ENCODE data around the gene ZNF195. TPM values are rescaled to one million over a fixed set of nuclear protein-coding genes. Genes with fewer than 3 reads are reported as not detected.
"Not testable (repeated sequence)": the region's sequence is repeated elsewhere in the genome, so short reads cannot be mapped to it uniquely, and the experiment has no call there.

The ZNF195 gene
- total RNA-seq, 1 experiment from 2014 or later: 13.4 TPM

GRCh38 chr11:3393450-3393849, 14.5 kb upstream of the ZNF195 start:
- H3K4me2 ChIP-seq; H3K79me2 ChIP-seq (ENCODE audit: low read depth); H3K9me2 ChIP-seq (ENCODE audit: insufficient read depth); CTCF ChIA-PET; H3K9me3 ChIP-seq (ENCODE audit: insufficient read depth, low read depth); POLR2A ChIA-PET (ENCODE audit: unreplicated experiment); intact Hi-C loops (cut with micrococcal nuclease; ENCODE audit: unreplicated experiment); H3K4me3 ChIP-seq; H4K20me1 ChIP-seq (ENCODE audit: insufficient read depth); H3K27ac ChIP-seq; H3K36me3 ChIP-seq (ENCODE audit: low read depth); H2AFZ ChIP-seq; H3K4me1 ChIP-seq (replicated peaks; ENCODE audit: insufficient read depth); H3F3A ChIP-seq (ENCODE audit: insufficient read depth, low read depth); DNase-seq; BruUV-seq (replicated peaks): not testable (repeated sequence)
- peaks cover 42% of the 10 kb centered on the region for H3K27me3 ChIP-seq (ENCODE audit: insufficient read depth, low read depth)

GRCh38 chr11:3382613-3383285, 3.8 kb upstream of the ZNF195 start:
- H3K79me2 ChIP-seq (ENCODE audit: low read depth): peaks cover 7% of the 10 kb centered on the region
- no peak for TF ChIP-seq EZH2 (IDR thresholded peaks at IDR 0.05; ENCODE audit: low read depth)
- no peak for TF ChIP-seq CTCF (conservative IDR thresholded peaks at IDR 0.05)
- ChIA-PET CTCF (no interaction called here), POLR2A (ENCODE audit: unreplicated experiment) (no interaction called here)
- H2AFZ ChIP-seq: no peak overlapping the region
- peaks cover under 1% of the 10 kb centered on the region; the same call in 1 of the 2 replicates for H3K9me3 ChIP-seq (ENCODE audit: insufficient read depth, low read depth)
- no peaks in the 10 kb centered on the region for H3K4me1 ChIP-seq (replicated peaks; ENCODE audit: insufficient read depth)
- no peaks in the 10 kb centered on the region for H4K20me1 ChIP-seq (ENCODE audit: insufficient read depth)
- intact Hi-C loops (cut with micrococcal nuclease; ENCODE audit: unreplicated experiment): no loop called here
- H3K36me3 ChIP-seq (ENCODE audit: low read depth): no peaks in the 10 kb centered on the region
- peaks cover 6% of the 10 kb centered on the region; the same call in 1 of the 2 replicates for H3K27me3 ChIP-seq (ENCODE audit: insufficient read depth, low read depth)
- no peaks in the 10 kb centered on the region for H3K9me2 ChIP-seq (ENCODE audit: insufficient read depth)
- H3K27ac ChIP-seq: no peak overlapping the region
- H3F3A ChIP-seq (ENCODE audit: insufficient read depth, low read depth): no peaks in the 10 kb centered on the region
- H3K4me2 ChIP-seq: no peak overlapping the region
- H3K4me3 ChIP-seq: no peak overlapping the region
- no TSS peak for BruUV-seq (replicated peaks)
- no peak for DNase-seq

- CTCF ChIA-PET: no interaction called here
- peaks cover 2% of the 10 kb centered on the region; the same call in 1 of the 2 replicates for H3K9me3 ChIP-seq (ENCODE audit: insufficient read depth, low read depth)
- no peak for DNase-seq
- intact Hi-C loops (cut with micrococcal nuclease; ENCODE audit: unreplicated experiment): no loop called here
- POLR2A ChIA-PET (ENCODE audit: unreplicated experiment): no interaction called here
- no peaks in the 10 kb centered on the region for H3F3A ChIP-seq (ENCODE audit: insufficient read depth, low read depth)
- H3K27me3 ChIP-seq (ENCODE audit: insufficient read depth, low read depth): peaks cover 6% of the 10 kb centered on the region; the same call in 1 of the 2 replicates
- H3K79me2 ChIP-seq (ENCODE audit: low read depth): peaks cover 17% of the 10 kb centered on the region
- peaks cover 8% of the 10 kb centered on the region for H3K36me3 ChIP-seq (ENCODE audit: low read depth)
- BruUV-seq (replicated peaks): no TSS peak
- no peaks in the 10 kb centered on the region for H4K20me1 ChIP-seq (ENCODE audit: insufficient read depth)
- no peak overlapping the region for H2AFZ ChIP-seq
- no peak overlapping the region for H3K27ac ChIP-seq
- no peak overlapping the region for H3K4me2 ChIP-seq
- no peak for TF ChIP-seq CTCF (conservative IDR thresholded peaks at IDR 0.05)
- TF ChIP-seq EZH2 (IDR thresholded peaks at IDR 0.05; ENCODE audit: low read depth): no peak
- H3K4me3 ChIP-seq: no peak overlapping the region
- H3K4me1 ChIP-seq (replicated peaks; ENCODE audit: insufficient read depth): no peaks in the 10 kb centered on the region
- H3K9me2 ChIP-seq (ENCODE audit: insufficient read depth): no peaks in the 10 kb centered on the region
Measured at GRCh38 chr11:3381794-3382193, 2.8 kb upstream of the ZNF195 start.

Data from PC-9 (cell line).